IMR-90 (cell line): ENCODE data around the gene GRK5. TPM values are rescaled to one million over a fixed set of nuclear protein-coding genes. Genes with fewer than 3 reads are reported as not detected.

Experiments used
- ATAC-seq: fragments of 200-7000 bp; cut with Tn5 transposase; 2 replicates; pipeline ENCODE4 v1.9.1; 2020; ENCODE audit warnings: low read depth, mild to moderate bottlenecking, moderate library complexity
- BruUV-seq: library from RNA; stranded (reverse); fragments of 400-500 nt; replicated peaks from 2 replicates; lab custom pipeline; 2021; lab: Mats Ljungman, UMichigan
- CTCF ChIA-PET: fragments of 300-600 bp; formaldehyde crosslinking; extraction: SDS; loops from one replicate; lab custom pipeline; 2021; ENCODE audit warnings: antibody characterized with exemption; lab: Yijun Ruan, JAX
- POLR2A ChIA-PET: fragments of 300-600 bp; sonication (Branson Sonifier 250); formaldehyde crosslinking; loops from one replicate; lab custom pipeline; 2022; ENCODE audit warnings: antibody characterized with exemption; ENCODE audit not compliant: unreplicated experiment; lab: Charles Lee
- DNase-seq: peaks from one replicate; pipeline ENCODE4 v3.0.0; 2013
- H2AFZ ChIP-seq: replicated peaks from 2 replicates; pipeline ENCODE3; 2013; ENCODE audit warnings: low read length, mild to moderate bottlenecking; ENCODE audit not compliant: poor library complexity
- H2AK5ac ChIP-seq: 2 replicates; pipeline ENCODE4 v1.6.1; 2013; ENCODE audit warnings: low read depth, low read length, inconsistent platforms
- H2AK9ac ChIP-seq: replicated peaks from 2 replicates; pipeline ENCODE3; 2013; ENCODE audit warnings: mild to moderate bottlenecking, low read depth, low read length, moderate library complexity; ENCODE audit not compliant: poor library complexity
- H2BK120ac ChIP-seq: 2 replicates; pipeline ENCODE4 v1.6.1; 2013; ENCODE audit warnings: low read depth, low read length, inconsistent platforms
- H2BK15ac ChIP-seq: 3 replicates; pipeline ENCODE4 v1.6.1; 2013; ENCODE audit warnings: low read depth, low read length, inconsistent platforms
- H2BK20ac ChIP-seq: 2 replicates; pipeline ENCODE4 v1.6.1; 2013; ENCODE audit warnings: low read depth, mild to moderate bottlenecking, inconsistent platforms, low read length, moderate library complexity
- H2BK5ac ChIP-seq: 2 replicates; pipeline ENCODE4 v1.6.1; 2013; ENCODE audit warnings: mild to moderate bottlenecking, low read depth, low read length, inconsistent platforms; ENCODE audit not compliant: poor library complexity, severe bottlenecking
- H3K14ac ChIP-seq: replicated peaks from 2 replicates; pipeline ENCODE4 v1.6.1; 2013; ENCODE audit warnings: low read depth, low read length, inconsistent platforms
- H3K18ac ChIP-seq: 2 replicates; pipeline ENCODE4 v1.6.1; 2013; ENCODE audit warnings: low read depth, low read length, control low read depth
- H3K23ac ChIP-seq: 2 replicates; pipeline ENCODE4 v1.6.1; 2013; ENCODE audit warnings: low read depth, low read length, inconsistent platforms
- H3K27ac ChIP-seq: 2 replicates; pipeline ENCODE4 v1.5.1; 2013; ENCODE audit warnings: mild to moderate bottlenecking, control low read depth, low read length; ENCODE audit not compliant: insufficient read depth
- H3K27me3 ChIP-seq: 2 replicates; pipeline ENCODE4 v1.6.1; 2013; ENCODE audit warnings: low read length; ENCODE audit not compliant: control insufficient read depth, insufficient read depth
- H3K36me3 ChIP-seq: 2 replicates; pipeline ENCODE4 v1.6.1; 2013; ENCODE audit warnings: low read length, mixed read lengths; ENCODE audit not compliant: control insufficient read depth, insufficient read depth
- H3K4ac ChIP-seq: 2 replicates; pipeline ENCODE4 v1.6.1; 2013; ENCODE audit warnings: low read depth, low read length, inconsistent platforms
- H3K4me1 ChIP-seq: 2 replicates; pipeline ENCODE4 v1.6.1; 2013; ENCODE audit warnings: low read length, mixed read lengths; ENCODE audit not compliant: control insufficient read depth, insufficient read depth
- H3K4me2 ChIP-seq: 2 replicates; pipeline ENCODE4 v1.6.1; 2013; ENCODE audit warnings: low read depth, mild to moderate bottlenecking, control low read depth, low read length, moderate library complexity
- H3K4me3 ChIP-seq: 2 replicates; pipeline ENCODE4 v1.5.1; 2013; ENCODE audit warnings: low read depth, mild to moderate bottlenecking, control low read depth, low read length, moderate library complexity; ENCODE audit not compliant: insufficient read depth
- H3K56ac ChIP-seq: 2 replicates; pipeline ENCODE4 v1.6.1; 2013; ENCODE audit warnings: low read length, inconsistent platforms; ENCODE audit not compliant: insufficient read depth; ENCODE audit errors: extremely low read depth
- H3K79me1 ChIP-seq, 2 experiments: 2 replicates each; pipeline ENCODE4 v1.6.1; 2013; ENCODE audit warnings: low read length in 2 of 2, inconsistent platforms in 1 of 2, low read depth in 1 of 2
- H3K9ac ChIP-seq: 2 replicates; pipeline ENCODE4 v1.6.1; 2013; ENCODE audit warnings: low read depth, low read length, control low read depth
- H3K9me1 ChIP-seq: 2 replicates; pipeline ENCODE4 v1.6.1; 2013; ENCODE audit warnings: low read length, inconsistent platforms; ENCODE audit not compliant: insufficient read depth
- H3K9me3 ChIP-seq: 2 replicates; pipeline ENCODE4 v1.6.1; 2013; ENCODE audit warnings: low read length; ENCODE audit not compliant: control insufficient read depth, insufficient read depth
- H4K20me1 ChIP-seq: 2 replicates; pipeline ENCODE4 v1.6.1; 2013; ENCODE audit warnings: low read length, inconsistent platforms; ENCODE audit not compliant: insufficient read depth
- H4K5ac ChIP-seq: 2 replicates; pipeline ENCODE4 v1.6.1; 2013; ENCODE audit warnings: mild to moderate bottlenecking, low read depth, low read length, control low read depth
- H4K8ac ChIP-seq, 2 experiments: 2 replicates each; pipeline ENCODE4 v1.6.1; 2013; ENCODE audit warnings: low read depth in 2 of 2, low read length in 2 of 2, control low read depth in 1 of 2, inconsistent platforms in 1 of 2
- H4K91ac ChIP-seq: 2 replicates; pipeline ENCODE4 v1.6.1; 2013; ENCODE audit warnings: low read depth, low read length, inconsistent platforms; ENCODE audit not compliant: insufficient read depth
- BHLHE40 ChIP-seq: fragments of 150-350 bp; IDR thresholded peaks from 2 replicates; pipeline ENCODE4 v1.6.1; 2016; ENCODE audit warnings: mild to moderate bottlenecking, low read depth, low read length
- CHD1 ChIP-seq: IDR thresholded peaks from 2 replicates; pipeline ENCODE4 v1.6.1; 2012; ENCODE audit warnings: low read depth, low read length, improper control_type of control experiment
- MAZ ChIP-seq: IDR thresholded peaks from 2 replicates; pipeline ENCODE4 v1.6.1; 2012; ENCODE audit warnings: low read depth, mild to moderate bottlenecking, low read length, improper control_type of control experiment, moderate library complexity, borderline replicate concordance
- MXI1 ChIP-seq: IDR thresholded peaks from 2 replicates; pipeline ENCODE4 v1.6.1; 2012; ENCODE audit warnings: low read depth, mild to moderate bottlenecking, low read length, moderate library complexity, borderline replicate concordance
- RFX5 ChIP-seq: IDR thresholded peaks from 2 replicates; pipeline ENCODE4 v1.8.0; 2012; ENCODE audit warnings: low read depth, mild to moderate bottlenecking, low read length, moderate library complexity
- SMC3 ChIP-seq: fragments of 150-350 bp; IDR thresholded peaks from 2 replicates; pipeline ENCODE4 v1.6.1; 2016; ENCODE audit warnings: low read depth, mild to moderate bottlenecking, antibody characterized with exemption, low read length, moderate library complexity
- WGBS, 2 experiments: methylation state at CpG; one replicate each; pipeline versions ENCODE4 v1.1.5 to v1.1.7; 2013; ENCODE audit warnings: missing lambda C conversion rate in 2 of 2; ENCODE audit not compliant: insufficient read length in 1 of 2; ENCODE audit errors: extremely low coverage in 2 of 2; 5-methylcytosine and 5-hydroxymethylcytosine counted together
- dilution Hi-C: fragments of 300-500 bp; cut with HindIII; formaldehyde crosslinking; loops from one replicate; pipeline ENCODE4 v1.14.3; 2018; ENCODE audit warnings: low sequenced_read_pairs; ENCODE audit not compliant: unreplicated experiment
- in situ Hi-C: fragments of 300-500 bp; cut with MboI; formaldehyde crosslinking; loops from 3 replicates; pipeline ENCODE4 v1.14.3; 2019; ENCODE audit warnings: low sequenced_read_pairs, inconsistent platforms, mixed read lengths
- intact Hi-C: fragments of 100-400 bp; cut with micrococcal nuclease; formaldehyde crosslinking; loops from 2 replicates; pipeline ENCODE4 v1.10.0; 2022
- polyA plus RNA-seq, 3 experiments: library from polyadenylated mRNA; depleted of rRNA; stranded (reverse); fragments of >200 nt; gene quantifications; 2 replicates each; pipeline ENCODE4 v1.2.3, GENCODE V29; 2012; ENCODE audit warnings: low replicate concordance in 1 of 3
- total RNA-seq: library from RNA; depleted of rRNA; stranded (reverse); fragments of >200 nt; gene quantifications from 2 replicates; pipeline ENCODE4 v1.2.3, GENCODE V29; 2012
- TF ChIP-seq, protein P1 (sequence below): fragments of 150-350 bp; IDR thresholded peaks from 2 replicates; pipeline ENCODE4 v1.6.1; 2017; ENCODE audit warnings: mild to moderate bottlenecking, antibody characterized with exemption, low read length, low read depth
- TF ChIP-seq, protein P2 (sequence below): conservative IDR thresholded peaks from 2 replicates; pipeline ENCODE4 v1.5.1; 2012; ENCODE audit warnings: mild to moderate bottlenecking, low read depth, low read length, improper control_type of control experiment
- TF ChIP-seq, protein P3 (sequence below): fragments of 150-350 bp; IDR thresholded peaks from 2 replicates; pipeline ENCODE4 v1.6.1; 2016; ENCODE audit warnings: low read depth, mild to moderate bottlenecking, low read length, moderate library complexity, borderline replicate concordance

Gene GRK5
- total and polyA plus RNA-seq, 2 of the 4 experiments (the other 2 are of a cell fraction), result 12.9 to 16.3 TPM

DNA sequence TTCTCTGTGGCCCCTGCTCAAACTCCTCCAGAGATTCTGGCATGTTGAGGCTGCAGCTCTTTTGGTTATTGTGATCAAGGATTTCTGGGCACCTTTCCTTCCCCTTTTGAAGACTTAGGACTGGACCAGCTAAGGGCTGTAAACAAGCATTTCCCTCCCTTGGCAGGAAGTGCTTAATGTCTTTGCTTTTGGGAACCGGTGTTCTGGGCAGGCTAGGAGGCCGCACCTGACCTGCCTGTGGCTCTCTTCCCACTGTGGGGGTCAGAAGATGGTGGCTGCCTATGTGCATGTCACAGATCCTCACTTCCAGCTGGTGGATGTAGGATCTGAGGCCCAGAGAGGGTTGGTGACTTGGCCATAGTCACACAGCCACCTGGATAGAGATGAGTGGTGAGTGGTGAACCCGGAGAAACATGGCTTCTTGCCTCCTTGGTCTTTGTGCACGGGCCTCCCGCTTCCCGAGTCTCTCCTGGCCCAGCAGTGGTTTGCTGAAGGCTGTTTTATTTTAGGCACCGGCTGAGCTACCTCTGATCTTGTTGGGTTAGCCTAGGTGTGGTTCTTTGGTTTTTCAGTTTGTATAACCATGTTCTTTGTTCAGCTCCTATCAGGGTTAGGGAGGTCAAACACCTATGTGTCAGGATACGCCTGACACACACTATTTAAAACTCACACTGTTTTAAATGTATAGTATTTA lies 82.0 kb downstream of the GRK5 start:
- Histone ChIP-seq H2BK120ac (no peak overlapping the region), H3K79me1 (peaks cover 56 to 90% of the 10 kb centered on the region in 2 experiments)
- no CpG with 5 or more reads among the region's 8 CpGs for WGBS, 2 experiments

More for the DNA sequence above, 82.0 kb downstream of the GRK5 start:
- ChIA-PET CTCF (no interaction called here), POLR2A (no interaction called here)
- Histone ChIP-seq H2AK9ac (no peak overlapping the region), H3K4ac (no peak overlapping the region), H3K4me1 (peaks cover 27% of the 10 kb centered on the region), H3K56ac (no peak overlapping the region), H3K9me3 (no peaks in the 10 kb centered on the region), H3K18ac (no peak overlapping the region), H4K91ac (no peak overlapping the region), H4K5ac (no peak overlapping the region), H3K27ac (no peak overlapping the region), H2BK20ac (no peak overlapping the region), H3K23ac (no peak overlapping the region), H3K4me2 (no peak overlapping the region), H3K9me1 (peaks cover 45% of the 10 kb centered on the region), H3K14ac (no peak overlapping the region), H3K9ac (no peak overlapping the region), H4K20me1 (peaks cover 92% of the 10 kb centered on the region), H2BK15ac (no peak overlapping the region), H2AFZ (no peak overlapping the region), H3K36me3 (peaks cover 22% of the 10 kb centered on the region), H3K4me3 (no peak overlapping the region), H4K8ac (no peak overlapping the region; a peak in 1 of 4 replicates), H2BK5ac (no peak overlapping the region), H3K27me3 (no peaks in the 10 kb centered on the region), H2AK5ac (no peak overlapping the region)
- no peak for DNase-seq
- no peak for TF ChIP-seq MXI1
- TF ChIP-seq CHD1, result no peak
- TF ChIP-seq, protein P1, sequence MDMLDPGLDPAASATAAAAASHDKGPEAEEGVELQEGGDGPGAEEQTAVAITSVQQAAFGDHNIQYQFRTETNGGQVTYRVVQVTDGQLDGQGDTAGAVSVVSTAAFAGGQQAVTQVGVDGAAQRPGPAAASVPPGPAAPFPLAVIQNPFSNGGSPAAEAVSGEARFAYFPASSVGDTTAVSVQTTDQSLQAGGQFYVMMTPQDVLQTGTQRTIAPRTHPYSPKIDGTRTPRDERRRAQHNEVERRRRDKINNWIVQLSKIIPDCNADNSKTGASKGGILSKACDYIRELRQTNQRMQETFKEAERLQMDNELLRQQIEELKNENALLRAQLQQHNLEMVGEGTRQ, result no peak
- no peak for TF ChIP-seq BHLHE40
- TF ChIP-seq MAZ, result no peak
- TF ChIP-seq, protein P2, sequence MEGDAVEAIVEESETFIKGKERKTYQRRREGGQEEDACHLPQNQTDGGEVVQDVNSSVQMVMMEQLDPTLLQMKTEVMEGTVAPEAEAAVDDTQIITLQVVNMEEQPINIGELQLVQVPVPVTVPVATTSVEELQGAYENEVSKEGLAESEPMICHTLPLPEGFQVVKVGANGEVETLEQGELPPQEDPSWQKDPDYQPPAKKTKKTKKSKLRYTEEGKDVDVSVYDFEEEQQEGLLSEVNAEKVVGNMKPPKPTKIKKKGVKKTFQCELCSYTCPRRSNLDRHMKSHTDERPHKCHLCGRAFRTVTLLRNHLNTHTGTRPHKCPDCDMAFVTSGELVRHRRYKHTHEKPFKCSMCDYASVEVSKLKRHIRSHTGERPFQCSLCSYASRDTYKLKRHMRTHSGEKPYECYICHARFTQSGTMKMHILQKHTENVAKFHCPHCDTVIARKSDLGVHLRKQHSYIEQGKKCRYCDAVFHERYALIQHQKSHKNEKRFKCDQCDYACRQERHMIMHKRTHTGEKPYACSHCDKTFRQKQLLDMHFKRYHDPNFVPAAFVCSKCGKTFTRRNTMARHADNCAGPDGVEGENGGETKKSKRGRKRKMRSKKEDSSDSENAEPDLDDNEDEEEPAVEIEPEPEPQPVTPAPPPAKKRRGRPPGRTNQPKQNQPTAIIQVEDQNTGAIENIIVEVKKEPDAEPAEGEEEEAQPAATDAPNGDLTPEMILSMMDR, result no peak
- TF ChIP-seq SMC3, result no peak
- TF ChIP-seq, protein P3, sequence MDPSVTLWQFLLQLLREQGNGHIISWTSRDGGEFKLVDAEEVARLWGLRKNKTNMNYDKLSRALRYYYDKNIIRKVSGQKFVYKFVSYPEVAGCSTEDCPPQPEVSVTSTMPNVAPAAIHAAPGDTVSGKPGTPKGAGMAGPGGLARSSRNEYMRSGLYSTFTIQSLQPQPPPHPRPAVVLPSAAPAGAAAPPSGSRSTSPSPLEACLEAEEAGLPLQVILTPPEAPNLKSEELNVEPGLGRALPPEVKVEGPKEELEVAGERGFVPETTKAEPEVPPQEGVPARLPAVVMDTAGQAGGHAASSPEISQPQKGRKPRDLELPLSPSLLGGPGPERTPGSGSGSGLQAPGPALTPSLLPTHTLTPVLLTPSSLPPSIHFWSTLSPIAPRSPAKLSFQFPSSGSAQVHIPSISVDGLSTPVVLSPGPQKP, result no peak
- no peak for TF ChIP-seq RFX5
- in situ Hi-C loops (no loop called here), dilution Hi-C loops (no loop called here), intact Hi-C loops (no loop called here)
- BruUV-seq, result no TSS peak
- no peak for ATAC-seq
